22Rv1 (cell line): ENCODE measurements around the gene BSG.

ENCODE experiments used
- CTCF ChIP-seq: fragments of 450-650 bp; IDR thresholded peaks from 2 replicates; pipeline ENCODE4 v1.5.1; 2017; ENCODE audit warnings: mild to moderate bottlenecking
- ZFX ChIP-seq: fragments of 450-650 bp; IDR thresholded peaks from 2 replicates; pipeline ENCODE4 v1.6.1; 2017; ENCODE audit warnings: antibody characterized with exemption, borderline replicate concordance

GRCh38 chr19:594265-594870, 22.0 kb downstream of the BSG start:
- TF ChIP-seq CTCF = no peak
- no peak for TF ChIP-seq ZFX
